Erythroblast (primary cell): ENCODE results near the gene POLE.

Experiments
- DNase-seq, 2 experiments: peaks; one replicate each; lab custom pipeline; 2025; lab: John Stamatoyannopoulos, UW
- GATA1 ChIP-seq: IDR thresholded peaks from 2 replicates; pipeline ENCODE4 v1.6.1; 2011; ENCODE audit warnings: low read depth, mild to moderate bottlenecking, control low read depth, low read length, moderate library complexity
- POLR2A ChIP-seq: IDR thresholded peaks from 2 replicates; pipeline ENCODE4 v1.6.1; 2011; ENCODE audit warnings: mild to moderate bottlenecking, low read length

Gene POLE

GRCh38 chr12:132620899-132621656, 66.1 kb downstream of the POLE start:
- peak in 1 of 2 experiments; percentile 16 for DNase-seq
- TF ChIP-seq GATA1 (no peak), POLR2A (no peak)

DNA sequence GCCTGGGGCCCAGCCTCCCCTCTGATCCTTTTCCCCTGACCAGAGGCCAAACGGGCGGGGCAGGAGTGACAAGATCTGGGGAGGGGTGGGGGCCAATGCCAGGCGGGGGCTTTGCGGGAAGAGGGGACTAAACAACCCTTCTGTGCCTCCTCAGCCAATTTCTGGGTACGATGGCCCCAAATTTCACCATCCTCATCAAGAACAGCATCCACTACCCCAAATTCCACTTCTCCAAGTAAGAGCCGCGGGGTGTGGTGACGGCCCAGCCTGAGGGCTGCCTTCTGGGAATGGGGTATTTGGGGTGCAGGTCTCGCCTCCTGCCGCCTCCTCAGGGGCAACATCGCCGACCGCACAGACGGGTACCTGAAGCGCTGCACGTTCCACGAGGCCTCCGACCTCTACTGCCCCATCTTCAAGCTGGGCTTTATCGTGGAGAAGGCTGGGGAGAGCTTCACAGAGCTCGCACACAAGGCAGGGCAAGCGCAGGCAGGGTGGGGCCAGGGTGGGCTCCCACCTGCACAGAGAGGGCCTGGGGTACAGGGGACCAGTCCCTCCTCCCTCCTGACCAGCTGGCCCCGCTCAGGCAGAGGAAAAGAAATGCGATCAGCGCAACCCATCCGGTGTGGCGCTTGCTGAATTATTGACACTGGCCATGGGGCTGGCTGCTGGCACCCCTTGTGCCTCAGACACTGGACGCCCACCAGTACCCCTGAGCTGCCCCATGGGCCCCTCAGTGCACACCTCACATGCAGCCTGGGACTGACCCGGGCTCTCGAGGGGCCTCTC, 66.8 kb downstream of the POLE start:
- no peak for DNase-seq
- TF ChIP-seq GATA1 = no peak
- no peak for TF ChIP-seq POLR2A

- TF ChIP-seq GATA1 (no peak), POLR2A (no peak)
These were observed 67.6 kb downstream of the POLE start for GRCh38 chr12:132619386-132620112.

DNA sequence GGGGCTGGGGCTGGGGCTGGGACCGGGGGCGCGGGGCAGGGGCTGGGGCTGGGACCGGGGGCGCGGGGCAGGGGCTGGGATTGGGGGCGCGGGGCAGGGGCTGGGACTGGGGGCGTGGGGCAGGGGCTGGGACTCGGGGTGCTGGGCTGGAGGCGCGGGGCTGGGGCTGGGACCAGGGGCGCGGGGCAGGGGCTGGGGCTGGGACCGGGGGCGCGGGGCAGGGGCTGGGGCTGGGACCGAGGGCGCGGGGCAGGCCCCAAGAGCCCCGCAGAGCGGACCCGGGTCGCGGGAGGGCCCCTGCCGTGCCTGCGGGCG, 68.1 kb downstream of the POLE start:
- no peak for DNase-seq
- TF ChIP-seq POLR2A (no peak), GATA1 (no peak)

More at GRCh38 chr12:132619386-132620112, 67.6 kb downstream of the POLE start:
- no peak for DNase-seq

GRCh38 chr12:132618683-132619043, 68.5 kb downstream of the POLE start, which contains the start of gene P2RX2:
Gene P2RX2 (plus strand): TSS chr12:132618776. CDS start chr12:132618817, 41 bp downstream.
- no peak for TF ChIP-seq GATA1
- no peak for TF ChIP-seq POLR2A
- no peak for DNase-seq

DNA sequence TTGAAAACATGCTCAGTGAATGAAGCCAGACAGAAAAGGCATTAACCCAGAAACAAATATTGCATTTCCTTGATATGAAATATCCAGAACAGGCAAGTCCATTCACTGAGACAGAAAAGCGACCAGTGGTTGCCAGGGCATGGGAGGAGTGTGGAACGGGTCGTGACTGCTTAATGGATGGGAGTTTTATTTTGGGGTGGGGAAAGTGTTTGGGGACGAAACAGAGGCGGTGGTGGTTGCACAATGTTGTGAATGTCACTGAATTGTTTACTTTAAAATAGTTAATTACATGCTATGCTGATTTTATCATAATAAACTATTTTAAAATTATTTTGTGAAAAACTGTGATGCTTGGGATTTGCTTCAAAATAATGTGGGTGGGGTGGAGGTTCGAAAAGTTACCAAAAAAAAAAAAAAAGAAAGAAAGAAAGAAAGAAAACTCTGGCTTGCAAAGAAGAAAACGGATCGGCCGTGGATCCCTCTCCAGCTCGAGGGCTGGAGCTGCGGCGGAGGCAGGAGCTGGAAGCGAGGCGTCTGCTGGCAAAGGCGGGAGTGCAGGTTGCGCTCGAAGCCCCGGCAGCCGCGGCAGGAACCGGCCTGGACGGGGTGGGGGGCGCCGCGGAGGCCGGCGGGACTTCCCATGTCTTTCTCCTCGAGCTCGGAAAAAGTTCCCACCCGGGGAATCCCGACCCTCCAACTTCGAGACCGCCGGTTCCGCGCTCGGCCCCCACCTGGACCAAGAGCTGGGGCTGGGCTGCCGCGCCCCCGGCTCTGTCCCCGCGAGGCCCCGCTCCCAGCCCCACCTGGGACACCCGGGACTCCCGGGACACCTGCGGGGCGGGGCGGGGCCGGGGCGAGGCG, 69.1 kb downstream of the POLE start:
- DNase-seq = no peak
- TF ChIP-seq POLR2A (no peak), GATA1 (no peak)

GRCh38 chr12:132617135-132617701, 69.9 kb downstream of the POLE start:
- TF ChIP-seq POLR2A (no peak), GATA1 (no peak)
- no peak for DNase-seq

DNA sequence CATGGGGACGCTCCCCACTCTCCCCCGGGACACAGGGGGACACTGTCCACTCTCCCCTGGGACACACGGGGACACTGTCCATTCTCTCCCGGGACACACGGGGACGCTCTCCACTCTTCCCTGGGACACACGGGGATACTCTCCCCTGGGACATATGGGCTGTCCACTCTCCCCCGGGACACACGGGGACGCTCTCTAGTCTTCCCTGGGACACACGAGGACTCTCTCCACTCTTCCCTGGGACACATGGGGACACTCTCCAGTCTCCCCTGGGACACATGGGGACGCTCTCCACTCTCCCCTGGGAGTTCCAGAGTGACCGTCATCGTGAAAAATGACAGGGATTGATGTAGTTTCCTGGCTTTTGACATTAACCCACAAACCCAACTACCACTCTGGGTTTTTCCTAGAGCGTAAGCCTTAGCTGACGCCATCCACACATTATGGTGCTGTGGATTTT, 71.5 kb downstream of the POLE start:
- DNase-seq = no peak
- TF ChIP-seq POLR2A (no peak), GATA1 (no peak)

- TF ChIP-seq GATA1 (no peak), POLR2A (no peak)
- DNase-seq = peak; percentile 79 to 87
These were observed 72.1 kb downstream of the POLE start for GRCh38 chr12:132614861-132615578.

DNA sequence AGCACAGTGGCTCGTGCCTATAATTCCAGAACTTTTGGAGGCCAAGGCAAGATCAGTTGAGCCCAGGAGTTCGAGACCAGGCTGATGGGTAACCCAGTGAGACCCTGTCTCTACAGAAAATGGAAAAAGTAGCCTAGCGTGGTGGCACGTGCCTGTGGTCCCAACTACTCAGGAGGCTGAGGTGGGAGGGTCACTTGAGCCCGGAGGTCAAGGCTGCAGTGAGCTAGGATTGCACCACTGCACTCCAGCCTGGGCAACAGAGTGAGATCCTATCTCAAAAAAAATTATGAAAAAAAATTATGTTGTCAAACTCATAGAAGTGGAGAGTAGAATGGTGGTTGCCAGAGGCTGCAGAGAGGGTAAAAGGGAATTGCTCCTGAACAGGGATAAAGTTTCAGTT, 73.1 kb downstream of the POLE start:
- TF ChIP-seq POLR2A (no peak), GATA1 (no peak)

GRCh38 chr12:132611620-132612019, 75.5 kb downstream of the POLE start:
- no peak for DNase-seq
- no peak for TF ChIP-seq GATA1
- TF ChIP-seq POLR2A = no peak

More for the DNA sequence above, 73.1 kb downstream of the POLE start:
- DNase-seq = no peak

DNA sequence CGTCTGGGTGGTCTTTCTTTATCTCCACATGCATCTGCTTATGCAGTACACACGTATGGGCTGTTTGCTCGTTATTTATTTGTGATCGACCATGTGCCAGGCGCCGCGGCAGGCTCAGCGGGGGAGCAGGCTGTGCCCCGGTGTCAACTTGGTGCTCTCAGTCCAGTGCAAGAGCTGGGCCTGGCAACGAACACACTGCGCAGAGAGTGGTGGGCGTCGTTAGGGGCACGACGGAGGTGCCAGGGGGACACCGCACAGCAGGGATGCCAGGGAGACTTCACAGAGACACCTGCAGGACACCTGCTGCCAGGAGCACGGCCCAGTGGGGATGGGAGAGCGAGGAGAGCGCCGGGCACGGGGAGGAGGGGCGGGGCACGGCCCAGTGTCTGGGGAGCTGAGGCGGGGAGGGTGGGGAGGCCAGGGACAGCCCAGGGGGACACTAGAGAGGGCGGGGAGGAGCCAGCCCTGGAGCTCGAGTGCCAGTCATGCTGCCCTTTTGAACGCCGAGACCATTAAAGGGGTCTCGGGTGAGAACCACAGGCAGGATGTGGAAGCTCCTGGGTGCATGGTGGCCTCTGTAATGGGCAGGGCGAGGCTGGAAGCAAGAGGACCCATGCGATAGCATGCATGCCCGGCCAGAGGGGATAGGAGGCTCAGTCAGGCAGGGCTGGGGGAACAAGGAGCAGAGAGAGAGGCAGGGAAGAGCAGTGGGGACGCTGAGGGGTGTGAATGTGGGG, 76.1 kb downstream of the POLE start:
- no peak for TF ChIP-seq GATA1
- TF ChIP-seq POLR2A = no peak
- DNase-seq = no peak
